HepG2 (cell line): ENCODE data around the gene PRKN.

Experiments
- ETV5 ChIP-seq: IDR thresholded peaks from 2 replicates; pipeline ENCODE4 v1.6.1; 2018; ENCODE audit warnings: missing biosample characterization, missing genetic modification reagents, inconsistent platforms, borderline replicate concordance
- FOXA1 ChIP-seq, 2 experiments: fragments of 450-650 bp in 1 of 2; sonication (generic) in 1 of 2; formaldehyde crosslinking in 1 of 2; IDR thresholded peaks; 2 replicates each; pipeline versions ENCODE4 v1.4.0 to v1.6.1; 2016 to 2020; ENCODE audit warnings: missing genetic modification reagents in 1 of 2
- KLF6 ChIP-seq: IDR thresholded peaks from 2 replicates; pipeline ENCODE4 v1.8.0; 2016; ENCODE audit warnings: missing biosample characterization, missing genetic modification reagents
- PBX3 ChIP-seq: sonication (generic); formaldehyde crosslinking; IDR thresholded peaks from 2 replicates; pipeline ENCODE4 v1.8.1; 2023; ENCODE audit warnings: missing genetic modification reagents, inconsistent platforms, borderline replicate concordance
- POLR2AphosphoS5 ChIP-seq: IDR thresholded peaks from 2 replicates; pipeline ENCODE4 v1.6.1; 2012; ENCODE audit warnings: low read depth, low read length
- REXO4 ChIP-seq: sonication (generic); formaldehyde crosslinking; IDR thresholded peaks from 2 replicates; pipeline ENCODE4 v1.8.0; 2022; ENCODE audit warnings: missing genetic modification reagents, mild to moderate bottlenecking, borderline replicate concordance
- SMC3 ChIP-seq: IDR thresholded peaks from 2 replicates; pipeline ENCODE4 v1.6.1; 2011; ENCODE audit warnings: low read length, improper control_type of control experiment
- ZNF12 ChIP-seq: sonication (generic); formaldehyde crosslinking; IDR thresholded peaks from 2 replicates; pipeline ENCODE4 v1.5.0; 2020; ENCODE audit warnings: missing genetic modification reagents
- ZNF652 ChIP-seq: IDR thresholded peaks from 2 replicates; pipeline ENCODE4 v1.6.1; 2016; ENCODE audit warnings: low read depth, borderline replicate concordance
- ZNF740 ChIP-seq: sonication (generic); formaldehyde crosslinking; IDR thresholded peaks from 2 replicates; pipeline ENCODE4 v1.4.0; 2020; ENCODE audit warnings: missing genetic modification reagents
- ZNF839 ChIP-seq: sonication (generic); formaldehyde crosslinking; IDR thresholded peaks from 2 replicates; pipeline ENCODE4 v1.4.0; 2020; ENCODE audit warnings: missing genetic modification reagents, mild to moderate bottlenecking, borderline replicate concordance

- TF ChIP-seq ZNF839 (CRISPR knock-in tag), result no peak
- no peak for TF ChIP-seq REXO4
- TF ChIP-seq ETV5 (CRISPR knock-in tag), result no peak
- TF ChIP-seq ZNF740 (CRISPR knock-in tag), result no peak
- no peak for TF ChIP-seq POLR2AphosphoS5
- no peak for TF ChIP-seq PBX3 (CRISPR knock-in tag)
- no peak for TF ChIP-seq SMC3
- no peak for TF ChIP-seq FOXA1 (IDR thresholded peaks at IDR 0.05)
- TF ChIP-seq FOXA1 (CRISPR knock-in tag; IDR thresholded peaks at IDR 0.05), result no peak
- TF ChIP-seq ZNF652, result no peak
- no peak for TF ChIP-seq KLF6 (CRISPR knock-in tag)
- no peak for TF ChIP-seq ZNF12 (CRISPR knock-in tag)
These were observed 230.2 kb downstream of the PRKN start for GRCh38 chr6:162497389-162497788.
